ENCODE measurements around the gene WNT3. TPM values are rescaled to one million over a fixed set of nuclear protein-coding genes. Genes with fewer than 3 reads are reported as not detected.

The WNT3 gene
- total and polyA plus RNA-seq, 4 donors: 0.15 to 1.0 (median 0.67) TPM

GRCh38 chr17:46811978-46812583, 6.4 kb downstream of the WNT3 start:
- Histone ChIP-seq H3K4me1 (ENCODE audit: control insufficient read depth in 1 of 2, insufficient read depth in 2 of 2, low read length in 2 of 2) (no peaks in the 10 kb centered on the region), H3K4me3 (ENCODE audit: low read length in 2 of 2) (no peak overlapping the region), H3K36me3 (ENCODE audit: control insufficient read depth in 1 of 2, insufficient read depth in 2 of 2, low read length in 1 of 2) (no peaks in the 10 kb centered on the region), H3K9me3 (ENCODE audit: control insufficient read depth, low read length) (no peaks in the 10 kb centered on the region), H3K27me3 (ENCODE audit: control insufficient read depth in 1 of 2, insufficient read depth in 2 of 2, low read length in 1 of 2) (no peaks in the 10 kb centered on the region), H3K27ac (ENCODE audit: low read depth in 1 of 2, low read length in 2 of 2) (no peak overlapping the region)
- WGBS, 2 donors: 47 to 52% methylated on average over 11 of the region's 11 CpGs
- no peak for ATAC-seq (ENCODE audit: low FRiP score)
- intact Hi-C loops (cut with DNase I): no loop called here
- no peak for DNase-seq

GRCh38 chr17:46810837-46811236, 7.7 kb downstream of the WNT3 start:
- no peaks in the 10 kb centered on the region for H3K27me3 ChIP-seq (ENCODE audit: control insufficient read depth in 1 of 2, insufficient read depth in 2 of 2, low read length in 1 of 2)
- DNase-seq (no peak), ATAC-seq (ENCODE audit: low FRiP score) (no peak)
- 78 to 82% methylated on average over 10 of the region's 10 CpGs for WGBS, 2 donors
- no peak overlapping the region for H3K4me3 ChIP-seq (ENCODE audit: low read length in 2 of 2)
- no peaks in the 10 kb centered on the region for H3K9me3 ChIP-seq (ENCODE audit: control insufficient read depth, low read length)
- intact Hi-C loops (cut with DNase I): no loop called here
- H3K27ac ChIP-seq (ENCODE audit: low read depth in 1 of 2, low read length in 2 of 2): no peak overlapping the region
- H3K4me1 ChIP-seq (ENCODE audit: control insufficient read depth in 1 of 2, insufficient read depth in 2 of 2, low read length in 2 of 2): no peaks in the 10 kb centered on the region
- H3K36me3 ChIP-seq (ENCODE audit: control insufficient read depth in 1 of 2, insufficient read depth in 2 of 2, low read length in 1 of 2): no peaks in the 10 kb centered on the region

GRCh38 chr17:46809110-46809571, 9.4 kb downstream of the WNT3 start:
- intact Hi-C loops (cut with DNase I): no loop called here
- no peaks in the 10 kb centered on the region for H3K9me3 ChIP-seq (ENCODE audit: control insufficient read depth, low read length)
- DNase-seq (no peak), ATAC-seq (ENCODE audit: low FRiP score) (no peak)
- H3K27ac ChIP-seq (ENCODE audit: low read depth in 1 of 2, low read length in 2 of 2): no peak overlapping the region
- no peaks in the 10 kb centered on the region for H3K4me1 ChIP-seq (ENCODE audit: control insufficient read depth in 1 of 2, insufficient read depth in 2 of 2, low read length in 2 of 2)
- 68 to 76% methylated on average over 8 of the region's 8 CpGs for WGBS, 2 donors
- H3K4me3 ChIP-seq (ENCODE audit: low read length in 2 of 2): no peak overlapping the region
- no peaks in the 10 kb centered on the region for H3K27me3 ChIP-seq (ENCODE audit: control insufficient read depth in 1 of 2, insufficient read depth in 2 of 2, low read length in 1 of 2)
- no peaks in the 10 kb centered on the region for H3K36me3 ChIP-seq (ENCODE audit: control insufficient read depth in 1 of 2, insufficient read depth in 2 of 2, low read length in 1 of 2)

GRCh38 chr17:46805771-46806170, 12.7 kb downstream of the WNT3 start:
- H3K27ac ChIP-seq (ENCODE audit: low read depth in 1 of 2, low read length in 2 of 2): no peak overlapping the region
- intact Hi-C loops (cut with DNase I): no loop called here
- WGBS, 2 donors: 91% methylated on average over 6 of the region's 6 CpGs
- DNase-seq (no peak), ATAC-seq (ENCODE audit: low FRiP score) (no peak)
- no peak overlapping the region for H3K4me3 ChIP-seq (ENCODE audit: low read length in 2 of 2)
- H3K4me1 ChIP-seq (ENCODE audit: control insufficient read depth in 1 of 2, insufficient read depth in 2 of 2, low read length in 2 of 2): no peaks in the 10 kb centered on the region
- H3K27me3 ChIP-seq (ENCODE audit: control insufficient read depth in 1 of 2, insufficient read depth in 2 of 2, low read length in 1 of 2): no peaks in the 10 kb centered on the region
- no peaks in the 10 kb centered on the region for H3K9me3 ChIP-seq (ENCODE audit: control insufficient read depth, low read length)
- H3K36me3 ChIP-seq (ENCODE audit: control insufficient read depth in 1 of 2, insufficient read depth in 2 of 2, low read length in 1 of 2): no peaks in the 10 kb centered on the region

GRCh38 chr17:46803544-46803943, 14.9 kb downstream of the WNT3 start:
- Histone ChIP-seq H3K36me3 (ENCODE audit: control insufficient read depth in 1 of 2, insufficient read depth in 2 of 2, low read length in 1 of 2) (no peaks in the 10 kb centered on the region), H3K4me1 (ENCODE audit: control insufficient read depth in 1 of 2, insufficient read depth in 2 of 2, low read length in 2 of 2) (no peaks in the 10 kb centered on the region), H3K4me3 (ENCODE audit: low read length in 2 of 2) (no peak overlapping the region), H3K27ac (ENCODE audit: low read depth in 1 of 2, low read length in 2 of 2) (no peak overlapping the region), H3K27me3 (ENCODE audit: control insufficient read depth in 1 of 2, insufficient read depth in 2 of 2, low read length in 1 of 2) (no peaks in the 10 kb centered on the region), H3K9me3 (ENCODE audit: control insufficient read depth, low read length) (no peaks in the 10 kb centered on the region)
- DNase-seq (no peak), ATAC-seq (ENCODE audit: low FRiP score) (no peak)
- intact Hi-C loops (cut with DNase I): no loop called here
- WGBS, 2 donors: 90 to 91% methylated on average over 5 of the region's 5 CpGs

GRCh38 chr17:46802800-46803199, 15.7 kb downstream of the WNT3 start:
- no peak for ATAC-seq (ENCODE audit: low FRiP score)
- Histone ChIP-seq H3K4me1 (ENCODE audit: control insufficient read depth in 1 of 2, insufficient read depth in 2 of 2, low read length in 2 of 2) (no peaks in the 10 kb centered on the region), H3K27ac (ENCODE audit: low read depth in 1 of 2, low read length in 2 of 2) (no peak overlapping the region), H3K9me3 (ENCODE audit: control insufficient read depth, low read length) (no peaks in the 10 kb centered on the region), H3K27me3 (ENCODE audit: control insufficient read depth in 1 of 2, insufficient read depth in 2 of 2, low read length in 1 of 2) (no peaks in the 10 kb centered on the region), H3K36me3 (ENCODE audit: control insufficient read depth in 1 of 2, insufficient read depth in 2 of 2, low read length in 1 of 2) (no peaks in the 10 kb centered on the region), H3K4me3 (ENCODE audit: low read length in 2 of 2) (no peak overlapping the region)
- WGBS, 2 donors: 69 to 85% methylated on average over 7 of the region's 7 CpGs
- intact Hi-C loops (cut with DNase I): no loop called here
- no peak for DNase-seq

- H3K36me3 ChIP-seq (ENCODE audit: control insufficient read depth in 1 of 2, insufficient read depth in 2 of 2, low read length in 1 of 2): no peaks in the 10 kb centered on the region
- H3K9me3 ChIP-seq (ENCODE audit: control insufficient read depth, low read length): no peaks in the 10 kb centered on the region
- ATAC-seq (ENCODE audit: low FRiP score) (no peak), DNase-seq (no peak)
- no peaks in the 10 kb centered on the region for H3K4me1 ChIP-seq (ENCODE audit: control insufficient read depth in 1 of 2, insufficient read depth in 2 of 2, low read length in 2 of 2)
- intact Hi-C loops (cut with DNase I): no loop called here
- H3K27ac ChIP-seq (ENCODE audit: low read depth in 1 of 2, low read length in 2 of 2): no peak overlapping the region
- no peak overlapping the region for H3K4me3 ChIP-seq (ENCODE audit: low read length in 2 of 2)
- WGBS, 2 donors: 95 to 97% methylated on average over 4 of the region's 4 CpGs
- H3K27me3 ChIP-seq (ENCODE audit: control insufficient read depth in 1 of 2, insufficient read depth in 2 of 2, low read length in 1 of 2): no peaks in the 10 kb centered on the region
Measured at GRCh38 chr17:46800573-46800972, 17.9 kb downstream of the WNT3 start.

- no peak for ATAC-seq (ENCODE audit: low FRiP score)
- no peaks in the 10 kb centered on the region for H3K36me3 ChIP-seq (ENCODE audit: control insufficient read depth in 1 of 2, insufficient read depth in 2 of 2, low read length in 1 of 2)
- H3K27ac ChIP-seq (ENCODE audit: low read depth in 1 of 2, low read length in 2 of 2): no peak overlapping the region
- intact Hi-C loops (cut with DNase I): no loop called here
- H3K27me3 ChIP-seq (ENCODE audit: control insufficient read depth in 1 of 2, insufficient read depth in 2 of 2, low read length in 1 of 2): no peaks in the 10 kb centered on the region
- DNase-seq: no peak
- no peak overlapping the region for H3K4me3 ChIP-seq (ENCODE audit: low read length in 2 of 2)
- WGBS, 2 donors: 59 to 63% methylated on average over 8 of the region's 8 CpGs
- peaks cover 1% of the 10 kb centered on the region for H3K9me3 ChIP-seq (ENCODE audit: control insufficient read depth, low read length)
- no peaks in the 10 kb centered on the region for H3K4me1 ChIP-seq (ENCODE audit: control insufficient read depth in 1 of 2, insufficient read depth in 2 of 2, low read length in 2 of 2)
Measured at GRCh38 chr17:46796956-46797530, 21.4 kb downstream of the WNT3 start.

- no peaks in the 10 kb centered on the region for H3K27me3 ChIP-seq (ENCODE audit: control insufficient read depth in 1 of 2, insufficient read depth in 2 of 2, low read length in 1 of 2)
- H3K4me1 ChIP-seq (ENCODE audit: control insufficient read depth in 1 of 2, insufficient read depth in 2 of 2, low read length in 2 of 2): no peaks in the 10 kb centered on the region
- H3K27ac ChIP-seq (ENCODE audit: low read depth in 1 of 2, low read length in 2 of 2): no peak overlapping the region
- no peaks in the 10 kb centered on the region for H3K36me3 ChIP-seq (ENCODE audit: control insufficient read depth in 1 of 2, insufficient read depth in 2 of 2, low read length in 1 of 2)
- 68 to 73% methylated on average over 7 of the region's 7 CpGs for WGBS, 2 donors
- no peak for ATAC-seq (ENCODE audit: low FRiP score)
- intact Hi-C loops (cut with DNase I): no loop called here
- no peak for DNase-seq
- no peak overlapping the region for H3K4me3 ChIP-seq (ENCODE audit: low read length in 2 of 2)
- H3K9me3 ChIP-seq (ENCODE audit: control insufficient read depth, low read length): peaks cover 1% of the 10 kb centered on the region
Measured at GRCh38 chr17:46796524-46796923, 22.0 kb downstream of the WNT3 start.

Measured in aorta (tissue), 5 donors.